Renal pelvis (tissue), 4 donors: ENCODE measurements around the gene RPL11. TPM values are rescaled to one million over a fixed set of nuclear protein-coding genes. Genes with fewer than 3 reads are reported as not detected.
"Not testable (repeated sequence)": the region's sequence is repeated elsewhere in the genome, so short reads cannot be mapped to it uniquely, and the experiment has no call there.

Experiments
- DNase-seq: peaks from one replicate; pipeline ENCODE4 v3.0.0-alpha.2; 2013
- polyA plus RNA-seq, 3 donors: library from polyadenylated mRNA; unstranded; fragments of 120-200 nt; gene quantifications; one replicate each; pipeline ENCODE4 v1.2.1, GENCODE V29; 2013; ENCODE audit not compliant: insufficient read length in 3 of 3

Gene RPL11
- polyA plus RNA-seq, 3 donors: 2,047 to 2,741 (median 2,177) TPM

- DNase-seq: no peak
These were observed 13.4 kb downstream of the RPL11 start for GRCh38 chr1:23704834-23705495.

- no peak for DNase-seq
These were observed 17.6 kb downstream of the RPL11 start for GRCh38 chr1:23709229-23709628.

GRCh38 chr1:23718482-23718881 lies 26.9 kb downstream of the RPL11 start:
- peak; percentile 7 for DNase-seq

GRCh38 chr1:23719162-23719820 lies 27.7 kb downstream of the RPL11 start:
- no peak for DNase-seq

GRCh38 chr1:23720256-23720995 lies 28.8 kb downstream of the RPL11 start:
- no peak for DNase-seq

- no peak for DNase-seq
These were observed 31.0 kb downstream of the RPL11 start for GRCh38 chr1:23722652-23723051.

GRCh38 chr1:23726686-23727085 lies 35.1 kb downstream of the RPL11 start:
- DNase-seq: no peak

- no peak for DNase-seq
These were observed 35.8 kb downstream of the RPL11 start for GRCh38 chr1:23727362-23727811.

- DNase-seq: no peak
These were observed 41.0 kb downstream of the RPL11 start for GRCh38 chr1:23732363-23733224.

- DNase-seq: not testable (repeated sequence)
These were observed 41.7 kb downstream of the RPL11 start for GRCh38 chr1:23733281-23733680.

- DNase-seq: no peak
These were observed 45.0 kb downstream of the RPL11 start for GRCh38 chr1:23736437-23737134.

- DNase-seq: no peak
These were observed 50.0 kb downstream of the RPL11 start for GRCh38 chr1:23741609-23742008.

- DNase-seq: peak; percentile 26
These were observed 51.2 kb downstream of the RPL11 start for GRCh38 chr1:23742670-23743286.

- peak; percentile 84 for DNase-seq
These were observed 51.9 kb downstream of the RPL11 start, which contains the start of gene ELOA for GRCh38 chr1:23743287-23744152. Gene ELOA, plus strand, starts transcription at chr1:23743471. Its CDS starts 33 bp downstream, at chr1:23743504.

- DNase-seq: no peak
These were observed 53.9 kb downstream of the RPL11 start for GRCh38 chr1:23745515-23745914.
